Measurements from ENCODE around the gene SNTB2. TPM values are rescaled to one million over a fixed set of nuclear protein-coding genes. Genes with fewer than 3 reads are reported as not detected.

SNTB2 gene
- polyA plus RNA-seq, 1 of the 3 experiments (the other 2 are of a cell fraction): 13.0 TPM

DNA sequence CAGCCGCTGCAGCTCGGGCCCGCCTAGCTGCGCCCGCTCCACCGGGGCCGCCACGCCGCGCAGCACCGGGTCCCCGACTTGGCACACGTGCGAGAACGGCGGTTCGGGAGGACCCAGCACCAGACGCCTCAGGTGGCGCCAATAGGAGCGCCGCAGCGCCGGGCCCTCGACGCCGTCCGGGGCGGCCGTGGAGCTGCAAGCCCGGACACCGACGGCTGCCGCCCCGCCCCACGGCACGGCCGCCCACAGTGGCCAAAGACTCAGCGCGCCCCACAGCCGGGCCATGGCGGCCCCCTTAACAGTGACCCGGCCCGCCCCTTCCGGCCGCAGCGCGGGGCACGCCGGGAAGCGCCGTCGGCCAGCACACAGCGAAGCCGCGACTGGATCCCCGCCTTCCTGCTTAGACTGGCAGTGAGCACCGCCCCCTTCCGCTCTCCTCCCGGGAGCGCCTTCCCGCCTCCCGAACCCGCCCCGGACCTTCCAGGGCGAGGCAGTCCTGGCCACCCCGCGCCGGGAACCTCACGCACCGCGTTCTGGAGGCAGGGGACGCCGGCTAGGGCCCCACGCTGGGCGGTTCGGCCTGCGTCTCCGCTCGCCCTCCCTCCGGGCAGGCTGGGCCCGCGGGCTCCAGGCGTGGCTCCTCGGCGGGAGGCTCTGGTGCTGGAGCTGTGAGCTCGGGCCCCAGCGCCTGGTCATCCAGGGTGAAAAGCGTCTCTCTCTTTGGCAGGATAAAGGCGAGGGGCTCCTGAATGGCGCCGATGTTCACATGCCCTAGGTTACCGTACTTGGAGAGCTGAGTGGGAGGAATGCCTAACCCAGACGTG, 143.5 kb downstream of the SNTB2 start, which contains the start of gene PDF:
TSS of gene PDF (minus strand) at position 303 of the 824 bp plus-strand sequence. CDS start at position 285, 18 bp downstream.
- peaks cover 79% of the 10 kb centered on the region for H3K79me2 ChIP-seq (ENCODE audit: insufficient read depth)

More for the DNA sequence above, 143.5 kb downstream of the SNTB2 start, which contains the start of gene PDF:
- Histone ChIP-seq H3K9ac (peak within 1 kb of the TSS; percentile 91), H3K4me2 (peak within 1 kb of the TSS; percentile 91), H3K9me3 (no peaks in the 10 kb centered on the region), H3K4me3 (ENCODE audit: low read depth in 2 of 2, low read length in 1 of 2) (peak within 1 kb of the TSS; percentile 71 to 80), H3K9me2 (no peaks in the 10 kb centered on the region), H4K20me1 (ENCODE audit: insufficient read depth) (peaks cover 32% of the 10 kb centered on the region), H3F3A (replicated peaks; ENCODE audit: insufficient read depth) (peaks cover 23% of the 10 kb centered on the region), H3K4me1 (ENCODE audit: control insufficient read depth in 1 of 2, insufficient read depth in 2 of 2, low read depth in 1 of 2, low read length in 1 of 2) (peaks cover 11 to 28% of the 10 kb centered on the region in 2 experiments), H3K27me3 (ENCODE audit: insufficient read depth) (no peaks in the 10 kb centered on the region), H2AFZ (ENCODE audit: low read depth) (peak within 1 kb of the TSS; percentile 72; the same call in 1 of the 2 replicates), H3K27ac (ENCODE audit: low read depth in 2 of 2, low read length in 1 of 2) (peak within 1 kb of the TSS; percentile 82 to 88), H3K36me3 (replicated peaks in 1 of 2; ENCODE audit: control insufficient read depth in 1 of 2, insufficient read depth in 2 of 2, low read length in 1 of 2) (peaks cover 51 to 53% of the 10 kb centered on the region in 2 experiments)
- ChIA-PET POLR2A (interaction anchor here (0.8 to 3.3 kb wide), 3 partner anchors 9 to 180 kb away, joined by 3 to 24 read pairs (median 4); partner anchors contain the start of genes COG8, NIP7 and TERF2), CTCF (interaction anchor here (0.7 to 4.6 kb wide), 4 partner anchors 8 to 19 kb away, joined by 3 to 21 read pairs (median 10); partner anchors contain the start of genes COG8 and VPS4A)
- DNase-seq: peak; percentile 98
- WGBS (ENCODE audit: low lambda C conversion rate): 2% methylated on average over 28 of the region's 93 CpGs
- peak; percentile 83 for TF ChIP-seq ELF1 (IDR thresholded peaks at IDR 0.05)
- no peak for TF ChIP-seq SMC3 (IDR thresholded peaks at IDR 0.05; ENCODE audit: low read depth, low read length)
- peak; percentile 84 for TF ChIP-seq GABPA (IDR thresholded peaks at IDR 0.05; ENCODE audit: low read depth)
- TF ChIP-seq EZH2phosphoT487 (IDR thresholded peaks at IDR 0.05; ENCODE audit: borderline replicate concordance, low read depth): no peak
- peak; percentile 83; the same call in 1 of the 2 replicates for TF ChIP-seq SIN3A (IDR thresholded peaks at IDR 0.05; ENCODE audit: borderline replicate concordance, low read depth, low read length)
- no peak for TF ChIP-seq FOSL2 (IDR thresholded peaks at IDR 0.05; ENCODE audit: borderline replicate concordance, low read depth)
- no peak for TF ChIP-seq RXRA (IDR thresholded peaks at IDR 0.05; ENCODE audit: borderline replicate concordance, low read depth)
- TF ChIP-seq, protein P1, sequence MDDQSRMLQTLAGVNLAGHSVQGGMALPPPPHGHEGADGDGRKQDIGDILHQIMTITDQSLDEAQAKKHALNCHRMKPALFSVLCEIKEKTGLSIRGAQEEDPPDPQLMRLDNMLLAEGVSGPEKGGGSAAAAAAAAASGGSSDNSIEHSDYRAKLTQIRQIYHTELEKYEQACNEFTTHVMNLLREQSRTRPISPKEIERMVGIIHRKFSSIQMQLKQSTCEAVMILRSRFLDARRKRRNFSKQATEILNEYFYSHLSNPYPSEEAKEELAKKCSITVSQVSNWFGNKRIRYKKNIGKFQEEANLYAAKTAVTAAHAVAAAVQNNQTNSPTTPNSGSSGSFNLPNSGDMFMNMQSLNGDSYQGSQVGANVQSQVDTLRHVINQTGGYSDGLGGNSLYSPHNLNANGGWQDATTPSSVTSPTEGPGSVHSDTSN (IDR thresholded peaks at IDR 0.05): peak; percentile 81
- peak; percentile 64 for TF ChIP-seq TAF1 (IDR thresholded peaks at IDR 0.05; ENCODE audit: borderline replicate concordance, low read depth, low read length)
- TF ChIP-seq, protein P2, sequence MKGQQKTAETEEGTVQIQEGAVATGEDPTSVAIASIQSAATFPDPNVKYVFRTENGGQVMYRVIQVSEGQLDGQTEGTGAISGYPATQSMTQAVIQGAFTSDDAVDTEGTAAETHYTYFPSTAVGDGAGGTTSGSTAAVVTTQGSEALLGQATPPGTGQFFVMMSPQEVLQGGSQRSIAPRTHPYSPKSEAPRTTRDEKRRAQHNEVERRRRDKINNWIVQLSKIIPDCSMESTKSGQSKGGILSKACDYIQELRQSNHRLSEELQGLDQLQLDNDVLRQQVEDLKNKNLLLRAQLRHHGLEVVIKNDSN (IDR thresholded peaks at IDR 0.05; ENCODE audit: borderline replicate concordance, low read depth): no peak
- TF ChIP-seq YY1 (IDR thresholded peaks at IDR 0.05; ENCODE audit: low read depth): peak; percentile 89
- TF ChIP-seq MXI1 (IDR thresholded peaks at IDR 0.05; ENCODE audit: low read depth, low read length): peak; percentile 81
- TF ChIP-seq POLR2AphosphoS5 (IDR thresholded peaks at IDR 0.05; ENCODE audit: low read depth, low read length): peak; percentile 83
- TF ChIP-seq, protein P3, sequence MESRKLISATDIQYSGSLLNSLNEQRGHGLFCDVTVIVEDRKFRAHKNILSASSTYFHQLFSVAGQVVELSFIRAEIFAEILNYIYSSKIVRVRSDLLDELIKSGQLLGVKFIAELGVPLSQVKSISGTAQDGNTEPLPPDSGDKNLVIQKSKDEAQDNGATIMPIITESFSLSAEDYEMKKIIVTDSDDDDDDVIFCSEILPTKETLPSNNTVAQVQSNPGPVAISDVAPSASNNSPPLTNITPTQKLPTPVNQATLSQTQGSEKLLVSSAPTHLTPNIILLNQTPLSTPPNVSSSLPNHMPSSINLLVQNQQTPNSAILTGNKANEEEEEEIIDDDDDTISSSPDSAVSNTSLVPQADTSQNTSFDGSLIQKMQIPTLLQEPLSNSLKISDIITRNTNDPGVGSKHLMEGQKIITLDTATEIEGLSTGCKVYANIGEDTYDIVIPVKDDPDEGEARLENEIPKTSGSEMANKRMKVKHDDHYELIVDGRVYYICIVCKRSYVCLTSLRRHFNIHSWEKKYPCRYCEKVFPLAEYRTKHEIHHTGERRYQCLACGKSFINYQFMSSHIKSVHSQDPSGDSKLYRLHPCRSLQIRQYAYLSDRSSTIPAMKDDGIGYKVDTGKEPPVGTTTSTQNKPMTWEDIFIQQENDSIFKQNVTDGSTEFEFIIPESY (IDR thresholded peaks at IDR 0.05; ENCODE audit: borderline replicate concordance, low read depth): no peak
- TF ChIP-seq EP300 (IDR thresholded peaks at IDR 0.05; ENCODE audit: borderline replicate concordance in 1 of 2, low read depth in 1 of 2, low read length in 1 of 2): peak in 1 of 2 experiments; percentile 29; a peak in 1 of 4 replicates
- TF ChIP-seq, protein P4, sequence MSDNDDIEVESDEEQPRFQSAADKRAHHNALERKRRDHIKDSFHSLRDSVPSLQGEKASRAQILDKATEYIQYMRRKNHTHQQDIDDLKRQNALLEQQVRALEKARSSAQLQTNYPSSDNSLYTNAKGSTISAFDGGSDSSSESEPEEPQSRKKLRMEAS (IDR thresholded peaks at IDR 0.05; ENCODE audit: low read depth): peak; percentile 83
- peak; percentile 72 for TF ChIP-seq CHD2 (IDR thresholded peaks at IDR 0.05; ENCODE audit: low read length, partially characterized antibody)

Data from SK-N-SH (cell line).